Measurements from ENCODE around the gene PLK5. TPM values are rescaled to one million over a fixed set of nuclear protein-coding genes. Genes with fewer than 3 reads are reported as not detected.

The PLK5 gene
- total RNA-seq, 1 donor from 2014 or later: 0.09 TPM

GRCh38 chr19:1482361-1483130 is 41.3 kb upstream of the PLK5 start:
- H3K27me3 Mint-ChIP-seq (ENCODE audit: low read depth, unreplicated experiment): no peaks in the 10 kb centered on the region
- no peak for DNase-seq (ENCODE audit: low read depth)
- no peak overlapping the region for H3K4me3 ChIP-seq (ENCODE audit: insufficient read depth, low read depth, low read length)
- H3K79me2 ChIP-seq (ENCODE audit: insufficient read depth, low read length): peaks cover 15% of the 10 kb centered on the region
- no peak overlapping the region for H3K27ac Mint-ChIP-seq (ENCODE audit: unreplicated experiment)
- H3K9me3 Mint-ChIP-seq (ENCODE audit: unreplicated experiment): no peaks in the 10 kb centered on the region
- FAIRE-seq: no peak
- TF ChIP-seq CTCF (IDR thresholded peaks at IDR 0.05; ENCODE audit: insufficient read depth, low read depth, low read length): no peak
- no peak for TF ChIP-seq EZH2 (IDR thresholded peaks at IDR 0.05; ENCODE audit: insufficient read depth, low read length)
- no peak overlapping the region for H3K27ac ChIP-seq (ENCODE audit: low read depth, low read length)
- no peaks in the 10 kb centered on the region for H3K36me3 Mint-ChIP-seq (ENCODE audit: low read depth, unreplicated experiment)
- no peak overlapping the region for H3K4me3 Mint-ChIP-seq (ENCODE audit: unreplicated experiment)
- no peaks in the 10 kb centered on the region for H3K36me3 ChIP-seq (ENCODE audit: insufficient read depth, low read length)
- H3K4me1 Mint-ChIP-seq (ENCODE audit: low read depth, unreplicated experiment): no peaks in the 10 kb centered on the region
- H4K20me1 ChIP-seq (ENCODE audit: insufficient read depth, low read length): peaks cover under 1% of the 10 kb centered on the region
- H2AFZ ChIP-seq (ENCODE audit: low read depth, low read length): no peak overlapping the region
- no peaks in the 10 kb centered on the region for H3K9me3 ChIP-seq (ENCODE audit: insufficient read depth, low read depth, low read length)
- H3K4me2 ChIP-seq (ENCODE audit: low read length): no peak overlapping the region
- H3K27me3 ChIP-seq (ENCODE audit: insufficient read depth, low read length): no peaks in the 10 kb centered on the region
- H3K9ac ChIP-seq (ENCODE audit: low read length): no peak overlapping the region
- H3K4me1 ChIP-seq (ENCODE audit: insufficient read depth, low read length): no peaks in the 10 kb centered on the region

- Mint-ChIP-seq H3K4me3 (ENCODE audit: unreplicated experiment) (no peak overlapping the region), H3K9me3 (ENCODE audit: unreplicated experiment) (no peaks in the 10 kb centered on the region), H3K27ac (ENCODE audit: unreplicated experiment) (no peak overlapping the region), H3K4me1 (ENCODE audit: low read depth, unreplicated experiment) (no peaks in the 10 kb centered on the region), H3K36me3 (ENCODE audit: low read depth, unreplicated experiment) (no peaks in the 10 kb centered on the region), H3K27me3 (ENCODE audit: low read depth, unreplicated experiment) (no peaks in the 10 kb centered on the region)
- FAIRE-seq (no peak), DNase-seq (ENCODE audit: low read depth) (no peak)
- Histone ChIP-seq H3K4me3 (ENCODE audit: insufficient read depth, low read depth, low read length) (no peak overlapping the region), H3K4me1 (ENCODE audit: insufficient read depth, low read length) (no peaks in the 10 kb centered on the region), H3K36me3 (ENCODE audit: insufficient read depth, low read length) (no peaks in the 10 kb centered on the region), H3K4me2 (ENCODE audit: low read length) (no peak overlapping the region), H2AFZ (ENCODE audit: low read depth, low read length) (no peak overlapping the region), H3K9me3 (ENCODE audit: insufficient read depth, low read depth, low read length) (no peaks in the 10 kb centered on the region), H3K27ac (ENCODE audit: low read depth, low read length) (no peak overlapping the region), H3K79me2 (ENCODE audit: insufficient read depth, low read length) (peaks cover 7% of the 10 kb centered on the region), H3K9ac (ENCODE audit: low read length) (no peak overlapping the region), H3K27me3 (ENCODE audit: insufficient read depth, low read length) (no peaks in the 10 kb centered on the region), H4K20me1 (ENCODE audit: insufficient read depth, low read length) (no peaks in the 10 kb centered on the region)
- TF ChIP-seq EZH2 (IDR thresholded peaks at IDR 0.05; ENCODE audit: insufficient read depth, low read length) (no peak), CTCF (IDR thresholded peaks at IDR 0.05; ENCODE audit: insufficient read depth, low read depth, low read length) (no peak)
Observed at GRCh38 chr19:1483131-1483978, 40.5 kb upstream of the PLK5 start.

Measured in astrocyte (in vitro differentiated cells and primary cell).